HG03460 (cell line): ENCODE results near the gene ZBTB3.
"Not testable (repeated sequence)": the region's sequence is repeated elsewhere in the genome, so short reads cannot be mapped to it uniquely, and the experiment has no call there.

Experiments used
- ATAC-seq: cut with Tn5 transposase; IDR thresholded peaks from one replicate; pipeline ENCODE4 v1.9.1; 2021; ENCODE audit not compliant: unreplicated experiment

Gene ZBTB3

GRCh38 chr11:62716816-62717215 lies 37.1 kb downstream of the ZBTB3 start:
- ATAC-seq = no peak

GRCh38 chr11:62716206-62716605 lies 37.8 kb downstream of the ZBTB3 start:
- ATAC-seq = no peak

DNA sequence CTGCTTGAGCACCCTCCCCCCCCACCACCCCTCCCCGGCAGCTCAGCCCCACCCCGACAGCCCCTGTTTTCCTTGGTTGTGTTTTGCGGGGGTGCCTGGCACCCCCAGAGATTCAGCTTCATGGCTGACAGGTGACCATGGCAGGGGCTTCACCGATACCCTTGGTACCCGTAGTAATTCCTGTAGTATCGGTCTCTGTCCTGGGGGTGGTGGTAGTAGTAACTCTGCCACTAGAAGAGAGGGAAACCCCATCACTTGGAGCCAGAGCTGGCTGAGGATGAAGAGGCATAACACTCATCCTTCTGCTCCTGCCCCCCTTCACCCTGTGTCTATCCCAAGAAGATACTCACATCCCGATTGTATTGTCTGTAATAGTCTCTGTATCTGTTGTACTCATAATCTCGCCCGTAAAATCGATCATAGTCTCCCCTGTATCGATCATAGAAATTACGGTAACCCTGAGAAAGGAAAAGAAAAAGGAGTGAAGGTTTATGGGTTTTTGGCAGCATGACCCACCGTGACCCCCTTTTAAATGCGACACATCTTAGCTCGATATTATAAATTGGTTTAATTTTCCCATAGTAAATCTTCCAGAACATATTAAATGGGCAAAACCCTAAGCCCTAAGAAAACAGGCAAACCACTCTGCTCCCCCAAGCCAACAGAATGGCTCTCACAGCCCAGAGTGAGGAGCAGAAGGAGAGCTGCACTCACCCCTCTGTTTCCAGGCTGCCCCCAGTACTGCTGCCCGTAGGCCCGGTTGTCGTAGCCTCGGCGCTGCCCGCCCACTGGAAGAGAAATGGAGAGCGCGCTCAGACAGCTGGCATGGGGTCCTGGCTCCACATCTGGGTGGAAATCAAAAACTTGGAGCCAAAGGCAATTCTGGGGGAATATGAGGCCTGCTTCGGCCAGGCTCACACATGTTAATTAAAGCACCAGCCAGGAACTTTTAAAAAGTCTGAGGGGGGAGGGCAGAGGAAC lies 38.5 kb downstream of the ZBTB3 start:
- no peak for ATAC-seq

- no peak for ATAC-seq
Observed at GRCh38 chr11:62713343-62713742, 40.6 kb downstream of the ZBTB3 start.

DNA sequence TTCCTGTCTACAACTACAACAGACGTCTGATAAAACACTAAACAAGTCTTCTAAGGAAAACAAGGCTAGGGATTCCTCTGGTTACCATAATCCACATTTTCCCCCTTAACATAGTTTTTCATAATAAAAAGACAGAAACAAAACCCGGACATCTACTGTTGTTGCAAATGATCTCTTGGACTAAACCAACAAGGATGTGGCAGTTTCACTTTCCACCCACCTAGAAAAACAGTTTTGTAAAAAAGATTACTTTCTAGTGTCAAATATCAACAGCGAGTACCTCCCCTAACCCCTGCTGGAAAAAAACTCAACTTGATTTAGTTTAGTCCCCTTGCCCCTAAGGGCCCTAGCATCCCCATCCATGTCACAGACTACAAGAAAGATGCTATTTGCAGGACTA lies 41.1 kb downstream of the ZBTB3 start:
- ATAC-seq = no peak

- ATAC-seq = no peak
Observed at GRCh38 chr11:62712276-62712812, 41.6 kb downstream of the ZBTB3 start.

- no peak for ATAC-seq
Observed at GRCh38 chr11:62710001-62710345, 44.0 kb downstream of the ZBTB3 start.

- peak; percentile 67 for ATAC-seq
Observed at GRCh38 chr11:62709247-62710000, 44.5 kb downstream of the ZBTB3 start.

- ATAC-seq = peak; percentile 4
Observed at GRCh38 chr11:62708793-62709192, 45.2 kb downstream of the ZBTB3 start.

DNA sequence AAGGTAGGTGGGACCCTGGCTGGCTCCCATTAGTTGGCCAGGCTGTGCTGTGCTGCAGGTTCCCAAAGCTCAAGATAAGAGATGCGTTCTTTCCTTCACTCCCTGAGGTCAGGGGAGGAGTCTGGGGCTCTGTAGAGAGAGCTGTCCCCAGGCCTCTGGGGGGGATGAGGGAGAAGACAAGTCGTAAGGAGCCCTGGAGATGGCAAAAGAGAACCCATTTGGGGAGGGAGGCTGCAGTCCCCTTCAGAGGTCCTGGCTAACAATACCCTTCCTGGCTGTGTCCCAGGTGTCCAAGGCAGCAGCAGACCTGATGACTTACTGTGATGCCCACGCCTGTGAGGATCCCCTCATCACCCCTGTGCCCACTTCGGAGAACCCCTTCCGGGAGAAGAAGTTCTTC lies 45.6 kb downstream of the ZBTB3 start:
- no peak for ATAC-seq

GRCh38 chr11:62707277-62707861 lies 46.6 kb downstream of the ZBTB3 start, which contains the start of the genes BSCL2 and GNG3:
BSCL2 (minus strand) TSS chr11:62707424; CDS start chr11:62707195, 229 bp downstream.
GNG3 (plus strand) TSS chr11:62707676; CDS start chr11:62708296, 620 bp downstream.
- ATAC-seq = no peak

DNA sequence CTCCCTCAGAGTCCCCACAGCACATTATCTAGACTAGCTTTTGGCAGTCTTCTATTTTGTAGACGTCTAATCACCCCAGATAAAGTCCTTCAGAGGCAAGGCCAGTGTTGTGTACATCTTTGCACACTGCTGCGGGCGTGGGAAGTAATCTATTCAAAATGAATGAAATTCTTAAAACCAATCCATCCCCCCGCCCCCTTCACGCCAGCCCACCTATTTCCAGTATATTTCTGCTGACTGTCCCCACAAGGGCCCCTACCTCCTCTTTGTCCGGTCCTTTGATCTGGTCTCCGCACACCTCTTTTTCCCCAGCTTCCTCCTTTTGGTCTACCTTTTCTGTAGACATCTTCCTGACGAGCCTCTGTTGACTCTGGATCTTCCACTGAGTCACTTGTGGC lies 47.1 kb downstream of the ZBTB3 start:
- no peak for ATAC-seq

DNA sequence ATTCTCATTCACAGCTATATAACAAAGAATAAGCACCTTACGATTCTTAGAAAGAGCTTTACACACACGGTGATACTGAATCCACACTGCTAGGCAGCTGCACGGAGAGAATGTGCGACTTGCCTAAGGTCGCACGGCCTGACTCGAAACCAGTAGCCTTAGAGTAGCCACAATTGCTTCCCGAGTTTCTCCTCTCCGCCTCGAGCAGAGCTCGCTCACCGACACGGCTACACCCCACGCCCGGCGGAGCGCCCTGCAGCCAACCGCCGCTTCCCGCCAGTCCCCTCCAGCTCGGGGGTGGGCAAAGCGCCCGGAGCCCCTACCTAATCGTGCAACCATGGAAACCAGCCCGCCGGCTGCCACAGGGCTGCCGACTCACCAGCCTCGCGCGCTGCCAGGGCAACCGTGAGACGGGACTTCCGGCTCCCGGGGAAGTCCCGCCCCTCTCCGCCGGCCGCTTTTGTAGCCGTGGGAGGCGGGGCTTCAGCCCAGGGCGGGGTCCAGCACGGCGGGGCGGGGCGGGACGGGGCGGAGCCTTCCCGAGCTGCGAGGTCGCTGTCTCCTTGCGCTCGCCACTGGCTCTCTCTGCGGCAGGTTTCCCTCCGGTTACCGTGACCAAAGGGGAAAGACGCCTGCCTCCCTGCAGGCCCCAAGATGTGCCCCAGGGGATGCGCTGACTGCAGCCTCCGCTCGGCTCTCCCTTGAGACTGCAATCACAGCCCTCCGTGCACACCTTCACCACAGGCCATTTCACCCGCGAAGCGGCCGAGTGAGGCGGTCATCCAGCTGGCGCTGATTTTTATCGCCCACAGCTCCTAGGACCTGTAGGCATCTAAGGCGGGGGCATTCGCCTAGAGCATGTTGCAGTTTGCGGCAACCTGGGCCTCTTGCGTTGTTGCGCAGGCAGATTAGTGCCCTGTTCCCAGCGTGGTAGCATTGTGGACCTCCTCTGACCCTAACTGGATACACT lies 47.8 kb downstream of the ZBTB3 start:
- ATAC-seq = peak; percentile 50

- no peak for ATAC-seq
Observed at GRCh38 chr11:62705413-62705812, 48.5 kb downstream of the ZBTB3 start.

- ATAC-seq = not testable (repeated sequence)
Observed at GRCh38 chr11:62703921-62704320, 50.0 kb downstream of the ZBTB3 start.

DNA sequence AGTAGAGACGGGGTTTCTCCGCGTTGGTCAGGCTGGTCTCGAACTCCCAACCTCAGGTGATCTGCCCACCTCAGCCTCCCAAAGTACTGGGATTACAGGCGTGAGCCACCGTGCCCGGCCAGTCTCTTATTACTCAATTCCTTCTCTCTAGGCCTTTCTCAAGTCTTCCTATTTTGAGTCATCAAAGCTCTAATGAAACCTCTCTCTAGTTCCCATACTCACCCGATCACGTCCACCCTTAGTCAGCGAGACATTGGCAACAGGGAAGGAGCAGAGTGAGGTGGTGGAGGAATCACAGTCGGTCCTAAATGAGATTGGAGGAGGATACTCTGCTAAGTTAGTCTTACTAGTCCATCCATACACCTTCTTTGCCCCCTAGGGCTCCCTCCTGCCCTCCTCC lies 51.7 kb downstream of the ZBTB3 start:
- no peak for ATAC-seq
